HUES48 (cell line): ENCODE results near the gene GJC1.
"Not testable (repeated sequence)": the region's sequence is repeated elsewhere in the genome, so short reads cannot be mapped to it uniquely, and the experiment has no call there.

ENCODE experiments used
- H3K27ac ChIP-seq: one replicate; pipeline ENCODE4 v1.7.0; 2013; ENCODE audit warnings: low read depth, low read length, inconsistent platforms
- H3K27me3 ChIP-seq: 2 replicates; pipeline ENCODE4 v1.6.1; 2013; ENCODE audit warnings: mild to moderate bottlenecking, low read length; ENCODE audit not compliant: control insufficient read depth, insufficient read depth
- H3K36me3 ChIP-seq: 2 replicates; pipeline ENCODE4 v1.6.1; 2013; ENCODE audit warnings: low read length; ENCODE audit not compliant: control insufficient read depth, insufficient read depth
- H3K4me1 ChIP-seq: 2 replicates; pipeline ENCODE4 v1.6.1; 2013; ENCODE audit warnings: mild to moderate bottlenecking, low read length; ENCODE audit not compliant: control insufficient read depth, insufficient read depth
- H3K4me3 ChIP-seq: 2 replicates; pipeline ENCODE4 v1.5.1; 2013; ENCODE audit warnings: mild to moderate bottlenecking, low read depth, low read length
- H3K9ac ChIP-seq: 2 replicates; pipeline ENCODE4 v1.6.1; 2013; ENCODE audit warnings: mild to moderate bottlenecking, low read depth, low read length, moderate library complexity
- H3K9me3 ChIP-seq: 2 replicates; pipeline ENCODE4 v1.6.1; 2013; ENCODE audit warnings: low read length; ENCODE audit not compliant: control insufficient read depth, insufficient read depth

The GJC1 gene

DNA sequence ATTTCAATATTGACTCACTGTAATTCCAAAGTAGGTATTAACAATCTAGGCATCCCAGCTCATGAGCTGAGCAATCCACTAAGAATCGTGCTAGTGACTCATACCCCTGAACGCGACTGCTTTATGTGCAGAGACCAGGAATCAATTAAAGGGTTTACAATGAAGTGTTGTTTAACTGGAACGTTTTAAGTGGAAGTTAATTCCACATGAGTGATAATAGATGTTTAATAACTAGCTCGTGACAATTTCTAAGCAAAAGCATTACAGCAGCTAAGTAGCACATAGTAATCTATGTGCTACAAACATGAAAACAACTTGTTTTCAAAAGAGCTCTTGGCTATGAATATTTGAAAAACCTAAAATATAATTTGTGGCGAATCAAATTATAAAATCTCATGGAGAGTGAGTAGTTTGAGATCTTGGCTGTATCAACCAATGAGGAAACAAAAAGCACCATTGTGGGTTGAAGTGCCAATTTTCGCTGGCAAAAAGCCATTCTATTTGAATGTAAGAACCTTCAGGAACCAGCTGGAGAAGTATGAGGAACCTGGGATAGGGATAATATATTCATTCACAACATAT is 9.4 kb downstream of the GJC1 start:
- H3K4me1 ChIP-seq: no peaks in the 10 kb centered on the region
- no peaks in the 10 kb centered on the region for H3K27me3 ChIP-seq
- H3K4me3 ChIP-seq: no peak overlapping the region
- no peak overlapping the region for H3K9ac ChIP-seq
- peaks cover 3% of the 10 kb centered on the region; the same call in 1 of the 2 replicates for H3K36me3 ChIP-seq
- H3K27ac ChIP-seq: no peak overlapping the region
- no peaks in the 10 kb centered on the region for H3K9me3 ChIP-seq

DNA sequence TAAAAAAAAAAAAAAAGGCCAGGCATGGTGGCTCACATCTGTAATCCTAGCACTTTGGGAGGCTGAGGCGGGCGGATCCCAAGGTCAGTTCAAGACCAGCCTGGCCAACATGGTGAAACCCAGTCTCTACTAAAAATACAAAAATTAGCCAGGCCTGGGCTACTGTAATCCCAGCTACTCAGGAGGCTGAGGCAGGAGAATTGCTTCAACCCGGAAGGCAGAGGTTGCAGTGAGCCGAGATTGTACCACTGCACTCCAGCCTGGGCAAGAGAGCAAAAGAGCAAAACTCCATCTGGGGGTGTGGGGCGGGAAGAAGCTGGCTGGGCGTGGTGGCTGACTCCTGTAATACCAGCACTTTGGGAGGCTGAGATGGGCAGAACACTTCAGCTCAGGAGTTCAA is 11.6 kb downstream of the GJC1 start:
- H3K9me3 ChIP-seq, H3K36me3 ChIP-seq, H3K4me1 ChIP-seq, H3K9ac ChIP-seq, H3K4me3 ChIP-seq, H3K27me3 ChIP-seq, H3K27ac ChIP-seq: not testable (repeated sequence)

GRCh38 chr17:44812263-44812662 is 17.8 kb downstream of the GJC1 start:
- Histone ChIP-seq H3K4me3 (no peak overlapping the region), H3K36me3 (peaks cover under 1% of the 10 kb centered on the region; the same call in 1 of the 2 replicates), H3K27ac (no peak overlapping the region), H3K4me1 (no peaks in the 10 kb centered on the region), H3K27me3 (no peaks in the 10 kb centered on the region), H3K9ac (no peak overlapping the region), H3K9me3 (no peaks in the 10 kb centered on the region)

DNA sequence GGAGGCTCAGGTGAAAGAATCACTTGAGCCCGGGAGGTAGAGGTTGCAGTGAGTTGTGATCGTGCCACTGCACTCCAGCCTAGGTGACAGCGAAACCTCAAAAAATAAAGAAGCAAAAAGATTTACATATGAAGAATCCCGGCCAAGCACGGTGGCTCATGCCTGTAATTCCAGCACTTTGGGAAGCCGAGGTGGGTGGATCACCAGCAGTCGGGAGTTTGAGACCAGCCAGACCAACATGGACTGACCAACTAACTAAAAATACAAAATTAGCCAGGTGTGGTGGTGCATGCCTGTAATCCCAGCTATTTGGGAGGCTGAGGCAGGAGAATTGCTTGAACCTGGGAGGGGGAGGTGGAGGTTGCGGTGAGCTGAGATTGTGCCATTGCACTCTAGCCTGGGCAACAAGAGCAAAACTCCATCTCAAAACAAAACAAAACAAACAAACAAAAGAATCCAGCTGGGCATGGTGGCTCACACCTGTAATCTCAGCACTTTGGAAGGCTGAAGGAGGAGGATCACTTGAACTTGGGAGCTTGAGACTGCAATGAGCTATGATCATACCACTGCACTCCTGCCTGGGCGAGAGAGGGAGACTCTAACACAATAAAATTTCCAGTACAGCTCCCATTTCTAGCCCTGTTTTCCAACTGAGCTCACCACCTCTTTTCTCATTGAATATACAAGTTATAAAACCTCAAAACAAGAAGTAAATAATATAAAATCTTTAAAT is 21.3 kb downstream of the GJC1 start:
- H3K9me3 ChIP-seq, H3K4me1 ChIP-seq, H3K4me3 ChIP-seq, H3K27me3 ChIP-seq, H3K27ac ChIP-seq, H3K9ac ChIP-seq: not testable (repeated sequence)
- H3K36me3 ChIP-seq: peaks cover 33% of the 10 kb centered on the region

DNA sequence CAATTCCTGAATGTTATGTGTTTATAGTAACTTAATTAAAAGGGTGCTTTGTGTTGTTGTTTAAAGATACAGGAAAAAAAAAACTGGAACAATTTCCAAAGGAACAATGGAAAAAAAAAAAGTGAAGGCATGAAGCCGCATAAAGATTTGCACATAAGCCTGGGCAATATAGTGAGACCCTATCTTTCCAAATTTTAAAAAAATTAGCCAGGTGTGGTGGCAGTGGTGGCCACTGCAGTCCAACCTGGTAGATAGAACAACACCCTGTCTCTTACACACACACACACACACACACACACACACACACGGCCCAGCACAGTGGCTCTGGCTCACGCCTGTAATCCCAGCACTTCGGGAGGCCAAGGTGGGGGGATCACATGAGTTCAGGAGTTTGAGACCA is 21.9 kb downstream of the GJC1 start:
- Histone ChIP-seq H3K27me3 (no peaks in the 10 kb centered on the region), H3K36me3 (peaks cover 39% of the 10 kb centered on the region), H3K27ac (no peak overlapping the region), H3K9ac (no peak overlapping the region), H3K4me3 (no peak overlapping the region), H3K9me3 (no peaks in the 10 kb centered on the region), H3K4me1 (no peaks in the 10 kb centered on the region)

- Histone ChIP-seq H3K9me3 (no peaks in the 10 kb centered on the region), H3K36me3 (peaks cover 43% of the 10 kb centered on the region), H3K9ac (no peak overlapping the region), H3K4me3 (no peak overlapping the region), H3K27ac (no peak overlapping the region), H3K4me1 (no peaks in the 10 kb centered on the region), H3K27me3 (no peaks in the 10 kb centered on the region)
Observed at GRCh38 chr17:44807817-44808155, 22.3 kb downstream of the GJC1 start.

GRCh38 chr17:44807093-44807816 is 22.8 kb downstream of the GJC1 start:
- H3K36me3 ChIP-seq: peaks cover 48% of the 10 kb centered on the region
- H3K9ac ChIP-seq: no peak overlapping the region
- no peaks in the 10 kb centered on the region for H3K4me1 ChIP-seq
- no peaks in the 10 kb centered on the region for H3K9me3 ChIP-seq
- H3K4me3 ChIP-seq: no peak overlapping the region
- no peaks in the 10 kb centered on the region for H3K27me3 ChIP-seq
- H3K27ac ChIP-seq: no peak overlapping the region

DNA sequence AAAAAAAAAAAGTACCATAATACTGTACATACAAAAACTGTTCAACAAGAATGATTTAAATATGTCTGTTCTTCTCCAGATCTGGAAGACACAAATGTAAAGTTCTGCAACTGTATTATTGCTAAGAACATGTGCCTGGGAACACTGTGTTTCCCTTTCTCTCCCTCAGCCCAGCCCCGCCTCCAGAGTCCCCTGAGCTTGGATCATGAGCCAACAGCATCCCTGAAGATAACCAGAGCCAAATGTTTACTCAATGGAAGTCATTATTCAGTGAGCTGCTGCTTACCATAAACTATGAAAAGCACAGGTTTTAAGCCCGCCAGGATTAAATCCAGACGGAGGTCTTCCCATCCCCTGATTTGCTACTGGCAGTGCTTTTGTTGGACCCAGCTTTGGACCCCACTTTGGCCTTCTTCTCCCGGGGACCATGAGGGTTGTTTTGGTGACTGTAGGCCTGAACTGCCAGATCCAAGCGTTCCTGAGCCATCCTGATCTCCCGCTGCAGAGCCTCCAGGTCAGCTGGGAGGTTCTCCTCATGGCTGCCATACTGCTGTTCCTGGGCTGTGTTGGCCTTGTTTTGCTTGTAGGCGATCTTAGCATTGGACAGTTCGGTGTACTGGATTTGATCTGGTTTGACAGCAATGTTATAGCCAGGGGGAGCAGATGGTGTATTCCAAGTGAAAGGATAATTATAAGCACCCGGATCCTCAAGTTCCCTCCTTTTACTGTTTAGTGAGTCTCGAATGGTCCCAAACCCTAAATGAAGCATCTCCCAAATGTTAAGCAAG is 25.6 kb downstream of the GJC1 start:
- Histone ChIP-seq H3K27me3 (no peaks in the 10 kb centered on the region), H3K9ac (no peak overlapping the region), H3K27ac (no peak overlapping the region), H3K4me3 (no peak overlapping the region), H3K36me3 (peaks cover 70% of the 10 kb centered on the region), H3K9me3 (no peaks in the 10 kb centered on the region), H3K4me1 (no peaks in the 10 kb centered on the region)

DNA sequence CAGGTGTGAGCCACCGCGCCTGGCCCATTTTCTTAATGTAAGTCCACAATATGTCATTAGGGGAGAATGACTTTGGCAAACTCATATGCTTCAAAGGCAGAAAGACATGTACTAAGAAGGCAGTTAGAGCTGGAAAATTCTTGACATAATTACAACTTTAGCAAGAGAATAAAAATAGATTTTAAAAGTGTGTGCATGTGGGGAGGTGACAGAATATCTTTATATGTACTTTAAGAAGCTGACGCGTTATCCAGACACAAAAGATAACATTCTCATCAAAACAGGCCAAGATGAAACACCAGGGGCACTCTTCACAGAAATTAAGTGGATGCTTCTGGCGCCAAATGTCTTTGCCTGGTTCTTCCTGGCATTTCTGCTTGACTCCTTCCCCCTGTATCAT is 28.2 kb downstream of the GJC1 start:
- H3K9ac ChIP-seq: no peak overlapping the region
- no peaks in the 10 kb centered on the region for H3K9me3 ChIP-seq
- H3K27ac ChIP-seq: no peak overlapping the region
- peaks cover 3% of the 10 kb centered on the region; the same call in 1 of the 2 replicates for H3K4me1 ChIP-seq
- no peak overlapping the region for H3K4me3 ChIP-seq
- peaks cover 83% of the 10 kb centered on the region for H3K36me3 ChIP-seq
- no peaks in the 10 kb centered on the region for H3K27me3 ChIP-seq

DNA sequence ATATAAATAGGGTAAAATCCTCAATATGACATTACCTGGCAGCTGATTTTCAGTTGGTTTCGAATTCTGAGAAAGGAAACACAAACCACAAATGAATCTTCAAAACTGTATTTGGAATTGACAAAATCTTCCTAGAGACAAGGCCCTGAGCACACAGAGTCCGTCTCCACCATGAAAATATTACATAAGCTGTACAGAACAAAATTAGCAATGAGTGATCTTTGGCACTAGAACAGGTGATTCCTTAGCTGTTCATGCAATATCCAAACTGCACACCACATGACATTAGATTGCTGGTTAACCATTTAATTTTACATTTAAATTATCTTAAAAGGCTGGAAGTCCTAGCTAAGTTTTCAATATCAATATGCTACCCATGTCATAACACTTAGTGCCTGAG is 31.7 kb downstream of the GJC1 start:
- Histone ChIP-seq H3K27me3 (no peaks in the 10 kb centered on the region), H3K4me1 (peaks cover 9% of the 10 kb centered on the region), H3K9me3 (no peaks in the 10 kb centered on the region), H3K36me3 (peaks cover 53% of the 10 kb centered on the region), H3K4me3 (no peak overlapping the region), H3K9ac (no peak overlapping the region), H3K27ac (no peak overlapping the region)

GRCh38 chr17:44797802-44798201 is 32.3 kb downstream of the GJC1 start:
- H3K4me1 ChIP-seq: peaks cover 9% of the 10 kb centered on the region
- peaks cover 48% of the 10 kb centered on the region for H3K36me3 ChIP-seq
- H3K9ac ChIP-seq: no peak overlapping the region
- H3K9me3 ChIP-seq: no peaks in the 10 kb centered on the region
- H3K4me3 ChIP-seq: no peak overlapping the region
- H3K27ac ChIP-seq: no peak overlapping the region
- H3K27me3 ChIP-seq: no peaks in the 10 kb centered on the region
